Measurements from ENCODE around the gene FGF12.
A peak's percentile ranks its signal among the peaks of the same experiment; 100 is the strongest.

The FGF12 gene

GRCh38 chr3:192262001-192262400 lies 465.3 kb downstream of the FGF12 start:
- H3K9me3 ChIP-seq (ENCODE audit: control insufficient read depth, low read length), result no peaks in the 10 kb centered on the region
- no peak overlapping the region for H3K4me3 ChIP-seq (ENCODE audit: extremely low read depth, insufficient read depth, low read length, poor library complexity, severe bottlenecking)
- WGBS, 2 experiments (ENCODE audit: insufficient coverage in 2 of 2), result 96 to 100% methylated on average over 1 to 2 of the region's 4 CpGs
- peaks cover 8% of the 10 kb centered on the region for H3K4me1 ChIP-seq (ENCODE audit: control insufficient read depth, insufficient read depth, low read length, poor library complexity, severe bottlenecking)
- no peak overlapping the region for H3K27ac ChIP-seq (ENCODE audit: low read depth, low read length, severe bottlenecking)
- H3K36me3 ChIP-seq (ENCODE audit: control insufficient read depth, insufficient read depth, low read length), result no peaks in the 10 kb centered on the region

GRCh38 chr3:192261135-192261534 lies 466.2 kb downstream of the FGF12 start:
- no CpG with 5 or more reads among the region's 3 CpGs for WGBS, 2 experiments (ENCODE audit: insufficient coverage in 2 of 2)
- peaks cover 8% of the 10 kb centered on the region for H3K4me1 ChIP-seq (ENCODE audit: control insufficient read depth, insufficient read depth, low read length, poor library complexity, severe bottlenecking)
- H3K27ac ChIP-seq (ENCODE audit: low read depth, low read length, severe bottlenecking), result no peak overlapping the region
- H3K36me3 ChIP-seq (ENCODE audit: control insufficient read depth, insufficient read depth, low read length), result no peaks in the 10 kb centered on the region
- H3K4me3 ChIP-seq (ENCODE audit: extremely low read depth, insufficient read depth, low read length, poor library complexity, severe bottlenecking), result no peak overlapping the region
- H3K9me3 ChIP-seq (ENCODE audit: control insufficient read depth, low read length), result no peaks in the 10 kb centered on the region

- Histone ChIP-seq H3K4me1 (ENCODE audit: control insufficient read depth, insufficient read depth, low read length, poor library complexity, severe bottlenecking) (peaks cover 8% of the 10 kb centered on the region), H3K9me3 (ENCODE audit: control insufficient read depth, low read length) (no peaks in the 10 kb centered on the region), H3K4me3 (ENCODE audit: extremely low read depth, insufficient read depth, low read length, poor library complexity, severe bottlenecking) (no peak overlapping the region), H3K27ac (ENCODE audit: low read depth, low read length, severe bottlenecking) (peak overlapping the region; percentile 13), H3K36me3 (ENCODE audit: control insufficient read depth, insufficient read depth, low read length) (no peaks in the 10 kb centered on the region)
- WGBS, 2 experiments (ENCODE audit: insufficient coverage in 2 of 2), result 92 to 100% methylated on average over 2 of the region's 5 CpGs
Measured at GRCh38 chr3:192260116-192261010, 467.0 kb downstream of the FGF12 start.

GRCh38 chr3:192259661-192260060 lies 467.7 kb downstream of the FGF12 start:
- Histone ChIP-seq H3K4me3 (ENCODE audit: extremely low read depth, insufficient read depth, low read length, poor library complexity, severe bottlenecking) (no peak overlapping the region), H3K27ac (ENCODE audit: low read depth, low read length, severe bottlenecking) (no peak overlapping the region), H3K9me3 (ENCODE audit: control insufficient read depth, low read length) (no peaks in the 10 kb centered on the region), H3K4me1 (ENCODE audit: control insufficient read depth, insufficient read depth, low read length, poor library complexity, severe bottlenecking) (peaks cover 8% of the 10 kb centered on the region), H3K36me3 (ENCODE audit: control insufficient read depth, insufficient read depth, low read length) (no peaks in the 10 kb centered on the region)
- WGBS, 2 experiments (ENCODE audit: insufficient coverage in 2 of 2), result 82 to 90% methylated on average over 2 to 3 of the region's 3 CpGs

- Histone ChIP-seq H3K4me3 (ENCODE audit: extremely low read depth, insufficient read depth, low read length, poor library complexity, severe bottlenecking) (no peak overlapping the region), H3K27ac (ENCODE audit: low read depth, low read length, severe bottlenecking) (no peak overlapping the region), H3K4me1 (ENCODE audit: control insufficient read depth, insufficient read depth, low read length, poor library complexity, severe bottlenecking) (peaks cover 8% of the 10 kb centered on the region), H3K9me3 (ENCODE audit: control insufficient read depth, low read length) (no peaks in the 10 kb centered on the region), H3K36me3 (ENCODE audit: control insufficient read depth, insufficient read depth, low read length) (no peaks in the 10 kb centered on the region)
- WGBS, 2 experiments (ENCODE audit: insufficient coverage in 2 of 2), result 90% methylated on average over 2 of the region's 6 CpGs; no CpG with 5 or more reads in 1 of the 2 experiments
Measured at GRCh38 chr3:192258721-192259120, 468.6 kb downstream of the FGF12 start.

GRCh38 chr3:192255839-192256238 lies 471.5 kb downstream of the FGF12 start:
- no peak overlapping the region for H3K27ac ChIP-seq (ENCODE audit: low read depth, low read length, severe bottlenecking)
- no peak overlapping the region for H3K4me3 ChIP-seq (ENCODE audit: extremely low read depth, insufficient read depth, low read length, poor library complexity, severe bottlenecking)
- no peaks in the 10 kb centered on the region for H3K36me3 ChIP-seq (ENCODE audit: control insufficient read depth, insufficient read depth, low read length)
- H3K9me3 ChIP-seq (ENCODE audit: control insufficient read depth, low read length), result no peaks in the 10 kb centered on the region
- peaks cover 8% of the 10 kb centered on the region for H3K4me1 ChIP-seq (ENCODE audit: control insufficient read depth, insufficient read depth, low read length, poor library complexity, severe bottlenecking)
- WGBS, 2 experiments (ENCODE audit: insufficient coverage in 2 of 2), result 100% methylated on average over 1 of the region's 2 CpGs; no CpG with 5 or more reads in 1 of the 2 experiments

- no peak overlapping the region for H3K27ac ChIP-seq (ENCODE audit: low read depth, low read length, severe bottlenecking)
- no peaks in the 10 kb centered on the region for H3K4me1 ChIP-seq (ENCODE audit: control insufficient read depth, insufficient read depth, low read length, poor library complexity, severe bottlenecking)
- H3K4me3 ChIP-seq (ENCODE audit: extremely low read depth, insufficient read depth, low read length, poor library complexity, severe bottlenecking), result no peak overlapping the region
- H3K9me3 ChIP-seq (ENCODE audit: control insufficient read depth, low read length), result no peaks in the 10 kb centered on the region
- no peaks in the 10 kb centered on the region for H3K36me3 ChIP-seq (ENCODE audit: control insufficient read depth, insufficient read depth, low read length)
- 100% methylated on average over 1 of the region's 3 CpGs; no CpG with 5 or more reads in 1 of the 2 experiments for WGBS, 2 experiments (ENCODE audit: insufficient coverage in 2 of 2)
Measured at GRCh38 chr3:192253138-192253887, 474.0 kb downstream of the FGF12 start.

GRCh38 chr3:192249516-192249915 lies 477.8 kb downstream of the FGF12 start:
- Histone ChIP-seq H3K4me3 (ENCODE audit: extremely low read depth, insufficient read depth, low read length, poor library complexity, severe bottlenecking) (no peak overlapping the region), H3K36me3 (ENCODE audit: control insufficient read depth, insufficient read depth, low read length) (no peaks in the 10 kb centered on the region), H3K9me3 (ENCODE audit: control insufficient read depth, low read length) (no peaks in the 10 kb centered on the region), H3K4me1 (ENCODE audit: control insufficient read depth, insufficient read depth, low read length, poor library complexity, severe bottlenecking) (no peaks in the 10 kb centered on the region), H3K27ac (ENCODE audit: low read depth, low read length, severe bottlenecking) (no peak overlapping the region)
- 80 to 100% methylated on average over 1 to 2 of the region's 3 CpGs for WGBS, 2 experiments (ENCODE audit: insufficient coverage in 2 of 2)

GRCh38 chr3:192246847-192247559 lies 480.3 kb downstream of the FGF12 start:
- Histone ChIP-seq H3K36me3 (ENCODE audit: control insufficient read depth, insufficient read depth, low read length) (no peaks in the 10 kb centered on the region), H3K4me3 (ENCODE audit: extremely low read depth, insufficient read depth, low read length, poor library complexity, severe bottlenecking) (no peak overlapping the region), H3K9me3 (ENCODE audit: control insufficient read depth, low read length) (no peaks in the 10 kb centered on the region), H3K4me1 (ENCODE audit: control insufficient read depth, insufficient read depth, low read length, poor library complexity, severe bottlenecking) (no peaks in the 10 kb centered on the region), H3K27ac (ENCODE audit: low read depth, low read length, severe bottlenecking) (no peak overlapping the region)
- 80% methylated on average over 1 of the region's 1 CpG; no CpG with 5 or more reads in 1 of the 2 experiments for WGBS, 2 experiments (ENCODE audit: insufficient coverage in 2 of 2)

GRCh38 chr3:192244591-192244990 lies 482.8 kb downstream of the FGF12 start:
- Histone ChIP-seq H3K9me3 (ENCODE audit: control insufficient read depth, low read length) (no peaks in the 10 kb centered on the region), H3K36me3 (ENCODE audit: control insufficient read depth, insufficient read depth, low read length) (no peaks in the 10 kb centered on the region), H3K27ac (ENCODE audit: low read depth, low read length, severe bottlenecking) (no peak overlapping the region), H3K4me1 (ENCODE audit: control insufficient read depth, insufficient read depth, low read length, poor library complexity, severe bottlenecking) (no peaks in the 10 kb centered on the region), H3K4me3 (ENCODE audit: extremely low read depth, insufficient read depth, low read length, poor library complexity, severe bottlenecking) (no peak overlapping the region)
- 100% methylated on average over 1 of the region's 1 CpG for WGBS, 2 experiments (ENCODE audit: insufficient coverage in 2 of 2)
